ENCODE measurements around the gene SLC38A7. TPM values are rescaled to one million over a fixed set of nuclear protein-coding genes. Genes with fewer than 3 reads are reported as not detected.

The SLC38A7 gene
- total and polyA plus RNA-seq, 2 of the 13 experiments (the other 11 are each of a cell fraction or from before 2014, with no cell fraction given) = 13.2 to 14.1 TPM

GRCh38 chr16:58629733-58630640, 54.6 kb downstream of the SLC38A7 start, which contains the start of gene CNOT1 (continued):
- TF ChIP-seq ZHX2 (IDR thresholded peaks at IDR 0.05; ENCODE audit: low read depth) (peak; percentile 97), ZHX2 (CRISPR knock-in tag; IDR thresholded peaks at IDR 0.05; ENCODE audit: borderline replicate concordance) (peak; percentile 49; the same call in 1 of the 2 replicates), RAD51 (IDR thresholded peaks at IDR 0.05; ENCODE audit: borderline replicate concordance) (no peak), ZNF354B (CRISPR knock-in tag; IDR thresholded peaks at IDR 0.05) (no peak), ZNF263 (CRISPR knock-in tag; IDR thresholded peaks at IDR 0.05) (peak; percentile 1; the same call in 1 of the 2 replicates), ZNF260 (CRISPR knock-in tag; IDR thresholded peaks at IDR 0.05; ENCODE audit: borderline replicate concordance, low read depth) (no peak), ZBTB43 (CRISPR knock-in tag; conservative IDR thresholded peaks at IDR 0.05) (no peak; the same call in 1 of the 2 replicates), TFDP1 (CRISPR knock-in tag; IDR thresholded peaks at IDR 0.05; ENCODE audit: borderline replicate concordance) (peak; percentile 92), CSRNP1 (CRISPR knock-in tag; IDR thresholded peaks at IDR 0.05) (no peak; the same call in 1 of the 2 replicates), ZNF512 (CRISPR knock-in tag; IDR thresholded peaks at IDR 0.05) (no peak), NFRKB (IDR thresholded peaks at IDR 0.05) (peak; percentile 96), PRDM4 (CRISPR knock-in tag; IDR thresholded peaks at IDR 0.05; ENCODE audit: borderline replicate concordance) (no peak)

Measured in HepG2 (cell line).